ENCODE results near the gene IL13. TPM values are rescaled to one million over a fixed set of nuclear protein-coding genes. Genes with fewer than 3 reads are reported as not detected.

The IL13 gene
- total RNA-seq, 4 donors from 2014 or later = 0.80 to 1.4 TPM; not detected in 2

DNA sequence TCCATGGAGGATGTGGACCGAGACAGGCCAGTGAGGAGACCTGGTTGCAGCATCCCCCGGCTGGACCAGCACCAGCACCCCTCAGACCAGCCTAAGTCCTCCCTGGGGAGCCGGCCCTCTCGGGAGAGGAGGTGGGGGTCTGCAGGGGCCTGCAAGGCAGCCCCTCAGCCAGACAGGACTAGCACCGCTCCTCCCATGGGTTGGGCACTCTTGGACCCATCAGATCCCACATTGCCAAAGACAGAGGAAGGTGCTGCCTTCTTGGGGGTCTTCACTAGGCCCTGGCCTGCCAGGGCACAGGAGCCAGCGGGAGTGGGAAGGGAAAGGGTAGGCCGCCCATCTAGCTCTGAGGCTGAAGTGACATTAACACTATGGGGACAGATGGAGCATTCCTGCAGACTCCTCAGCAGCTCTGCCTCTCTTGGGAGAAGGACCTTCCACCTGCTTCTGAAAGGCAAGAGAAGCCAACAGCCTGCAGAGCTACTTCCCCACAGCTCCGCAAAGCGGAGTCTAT, 6.8 kb downstream of the IL13 start:
- no peak for DNase-seq (ENCODE audit: low spot score in 2 of 2)
- no peaks in the 10 kb centered on the region for H3K36me3 ChIP-seq
- 98% methylated on average over 6 of the region's 9 CpGs for WGBS

GRCh38 chr5:132665574-132666080, 7.7 kb downstream of the IL13 start:
- Histone ChIP-seq H3K27me3 (no peaks in the 10 kb centered on the region), H3K9me3 (no peaks in the 10 kb centered on the region), H3K27ac (no peak overlapping the region), H3K4me1 (no peaks in the 10 kb centered on the region), H3K36me3 (no peaks in the 10 kb centered on the region), H3K4me3 (no peak overlapping the region)
- TF ChIP-seq POLR2AphosphoS5 (IDR thresholded peaks at IDR 0.05) = no peak
- TF ChIP-seq POLR2A (IDR thresholded peaks at IDR 0.05) = no peak
- TF ChIP-seq EP300 (IDR thresholded peaks at IDR 0.05) = no peak
- TF ChIP-seq, protein P1, sequence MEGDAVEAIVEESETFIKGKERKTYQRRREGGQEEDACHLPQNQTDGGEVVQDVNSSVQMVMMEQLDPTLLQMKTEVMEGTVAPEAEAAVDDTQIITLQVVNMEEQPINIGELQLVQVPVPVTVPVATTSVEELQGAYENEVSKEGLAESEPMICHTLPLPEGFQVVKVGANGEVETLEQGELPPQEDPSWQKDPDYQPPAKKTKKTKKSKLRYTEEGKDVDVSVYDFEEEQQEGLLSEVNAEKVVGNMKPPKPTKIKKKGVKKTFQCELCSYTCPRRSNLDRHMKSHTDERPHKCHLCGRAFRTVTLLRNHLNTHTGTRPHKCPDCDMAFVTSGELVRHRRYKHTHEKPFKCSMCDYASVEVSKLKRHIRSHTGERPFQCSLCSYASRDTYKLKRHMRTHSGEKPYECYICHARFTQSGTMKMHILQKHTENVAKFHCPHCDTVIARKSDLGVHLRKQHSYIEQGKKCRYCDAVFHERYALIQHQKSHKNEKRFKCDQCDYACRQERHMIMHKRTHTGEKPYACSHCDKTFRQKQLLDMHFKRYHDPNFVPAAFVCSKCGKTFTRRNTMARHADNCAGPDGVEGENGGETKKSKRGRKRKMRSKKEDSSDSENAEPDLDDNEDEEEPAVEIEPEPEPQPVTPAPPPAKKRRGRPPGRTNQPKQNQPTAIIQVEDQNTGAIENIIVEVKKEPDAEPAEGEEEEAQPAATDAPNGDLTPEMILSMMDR (IDR thresholded peaks at IDR 0.05) = no peak
- no peak for DNase-seq (ENCODE audit: low spot score in 2 of 2)
- WGBS = 92% methylated on average over 21 of the region's 21 CpGs

More for the DNA sequence above, 6.8 kb downstream of the IL13 start:
- H3K27me3 ChIP-seq = no peaks in the 10 kb centered on the region
- no peak overlapping the region for H3K27ac ChIP-seq
- no peaks in the 10 kb centered on the region for H3K9me3 ChIP-seq
- no peaks in the 10 kb centered on the region for H3K4me1 ChIP-seq
- H3K4me3 ChIP-seq = no peak overlapping the region
- TF ChIP-seq POLR2A (IDR thresholded peaks at IDR 0.05) (no peak), POLR2AphosphoS5 (IDR thresholded peaks at IDR 0.05) (no peak), EP300 (IDR thresholded peaks at IDR 0.05) (no peak)
- TF ChIP-seq, protein P1 (IDR thresholded peaks at IDR 0.05) = no peak

GRCh38 chr5:132666310-132667123, 8.5 kb downstream of the IL13 start:
- Histone ChIP-seq H3K9me3 (no peaks in the 10 kb centered on the region), H3K36me3 (no peaks in the 10 kb centered on the region), H3K4me1 (no peaks in the 10 kb centered on the region), H3K4me3 (no peak overlapping the region), H3K27ac (no peak overlapping the region), H3K27me3 (no peaks in the 10 kb centered on the region)
- no peak for TF ChIP-seq POLR2A (IDR thresholded peaks at IDR 0.05)
- TF ChIP-seq, protein P1 (IDR thresholded peaks at IDR 0.05) = no peak
- no peak for TF ChIP-seq POLR2AphosphoS5 (IDR thresholded peaks at IDR 0.05)
- no peak for TF ChIP-seq EP300 (IDR thresholded peaks at IDR 0.05)
- 90% methylated on average over 16 of the region's 16 CpGs for WGBS
- DNase-seq (ENCODE audit: low spot score in 2 of 2) = no peak

- H3K36me3 ChIP-seq = no peaks in the 10 kb centered on the region
- WGBS = 92% methylated on average over 10 of the region's 10 CpGs
- no peak overlapping the region for H3K27ac ChIP-seq
- no peak for DNase-seq (ENCODE audit: low spot score in 2 of 2)
- no peaks in the 10 kb centered on the region for H3K27me3 ChIP-seq
- no peak for TF ChIP-seq POLR2A (IDR thresholded peaks at IDR 0.05)
- TF ChIP-seq POLR2AphosphoS5 (IDR thresholded peaks at IDR 0.05) = no peak
- no peak overlapping the region for H3K4me3 ChIP-seq
- H3K4me1 ChIP-seq = no peaks in the 10 kb centered on the region
- no peaks in the 10 kb centered on the region for H3K9me3 ChIP-seq
Observed at GRCh38 chr5:132667309-132667708, 9.3 kb downstream of the IL13 start.

- H3K27me3 ChIP-seq = no peaks in the 10 kb centered on the region
- WGBS = 80% methylated on average over 20 of the region's 22 CpGs
- TF ChIP-seq EP300 (IDR thresholded peaks at IDR 0.05) (no peak), POLR2A (IDR thresholded peaks at IDR 0.05) (no peak)
- TF ChIP-seq, protein P1 (IDR thresholded peaks at IDR 0.05) = no peak
- peak in 1 of 2 donors; percentile 74 for DNase-seq (ENCODE audit: low spot score in 2 of 2)
- H3K4me3 ChIP-seq = no peak overlapping the region
- no peaks in the 10 kb centered on the region for H3K9me3 ChIP-seq
- no peak overlapping the region for H3K27ac ChIP-seq
- H3K4me1 ChIP-seq = no peaks in the 10 kb centered on the region
- no peaks in the 10 kb centered on the region for H3K36me3 ChIP-seq
Observed at GRCh38 chr5:132667761-132668705, 10.1 kb downstream of the IL13 start.
